K562 (cell line): ENCODE data around the gene PLA2G2C. TPM values are rescaled to one million over a fixed set of nuclear protein-coding genes. Genes with fewer than 3 reads are reported as not detected.
A peak's percentile ranks its signal among the peaks of the same experiment; 100 is the strongest.

Source experiments
- HDAC2 ChIP-seq: fragments of 450-650 bp; IDR thresholded peaks from 2 replicates; pipeline ENCODE4 v1.6.1; 2016; ENCODE audit warnings: mild to moderate bottlenecking
- RNF2 ChIP-seq: sonication (generic); IDR thresholded peaks from 2 replicates; pipeline ENCODE4 v1.6.1; 2016
- SMARCE1 ChIP-seq: fragments of 450-650 bp; IDR thresholded peaks from 2 replicates; pipeline ENCODE4 v1.7.1; 2016; ENCODE audit warnings: mild to moderate bottlenecking
- ZC3H4 ChIP-seq: sonication (generic); formaldehyde crosslinking; IDR thresholded peaks from 2 replicates; pipeline ENCODE4 v1.9.0; 2021; ENCODE audit warnings: missing genetic modification reagents, borderline replicate concordance
- polyA plus RNA-seq, 8 experiments: library from polyadenylated mRNA; depleted of rRNA in 4 of 8; stranded (reverse) in 5 of 8; unstranded in 3 of 8; fragments of >200 nt; fragmentation: Nextera tagmentation in 2 of 8; fragmentation: Illumina TruSeq in 1 of 8; extraction: Ambion mirVana in 2 of 8; extraction: Trizol in 1 of 8; gene quantifications; 2 replicates each; pipeline versions ENCODE4 v1.2.1 to v1.2.3, GENCODE V29; 2011 to 2014; ENCODE audit warnings: inconsistent platforms in 1 of 8, missing spikeins in 1 of 8
- total RNA-seq, 7 experiments: library from RNA; depleted of rRNA in 6 of 7; stranded (reverse); fragments of >200 nt in 6 of 7; fragmentation: Illumina TruSeq in 2 of 7; extraction: Trizol in 2 of 7; gene quantifications; 2 replicates each; pipeline versions ENCODE4 v1.2.1 to v1.2.3, GENCODE V29; 2011 to 2021; ENCODE audit warnings: low replicate concordance in 1 of 7
- TF ChIP-seq, protein P1 (sequence below): sonication (generic); formaldehyde crosslinking; IDR thresholded peaks from 2 replicates; pipeline ENCODE4 v1.8.1; 2022; ENCODE audit warnings: missing genetic modification reagents
- TF ChIP-seq, protein P2 (sequence below): IDR thresholded peaks from 3 replicates; pipeline ENCODE4 v1.6.1; 2011; ENCODE audit warnings: borderline replicate concordance, mild to moderate bottlenecking, moderate library complexity; ENCODE audit not compliant: insufficient read length; ENCODE audit errors: extremely low read depth

Gene PLA2G2C
- total and polyA plus RNA-seq, 9 of the 15 experiments (the other 6 are each of a cell fraction or from before 2014, with no cell fraction given), result 0.14 to 0.49 (median 0.21) TPM

DNA sequence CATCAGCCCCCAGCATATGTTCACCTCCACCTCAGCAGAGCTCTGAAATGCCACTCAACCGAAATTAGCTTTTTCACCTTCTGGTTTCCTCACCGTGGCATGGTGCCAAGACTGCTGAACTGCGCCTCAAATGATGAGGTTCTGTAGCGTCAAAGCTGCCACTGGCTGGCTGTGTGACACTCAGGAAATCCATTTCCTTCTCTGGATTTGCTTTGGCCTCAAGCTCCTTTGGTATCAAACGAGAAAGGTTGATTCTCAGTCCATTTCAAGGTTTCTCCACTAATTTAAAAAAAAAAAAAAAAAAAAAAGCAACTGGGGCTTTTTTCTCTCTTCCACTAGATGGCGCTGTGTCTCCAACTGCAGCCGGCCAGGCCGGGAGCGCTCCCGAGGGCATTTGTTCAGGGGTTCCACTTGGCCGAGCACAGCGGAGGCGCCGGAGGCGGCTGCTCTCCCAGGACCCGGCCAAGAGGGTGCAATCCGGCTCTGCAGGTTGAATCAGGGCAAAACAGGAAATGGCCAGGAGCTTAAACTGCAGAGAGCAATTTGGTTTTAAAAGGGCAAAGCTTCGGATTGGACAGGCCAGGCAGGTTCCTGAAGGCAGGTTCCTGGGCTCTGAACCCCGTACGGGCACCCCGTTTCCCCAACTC, 26.5 kb upstream of the PLA2G2C start (continued):
- no peak for TF ChIP-seq RNF2
- 0 out of 2 replicates have a peak, but pooled peaks have one; percentile 28 for TF ChIP-seq SMARCE1
- TF ChIP-seq, protein P1, sequence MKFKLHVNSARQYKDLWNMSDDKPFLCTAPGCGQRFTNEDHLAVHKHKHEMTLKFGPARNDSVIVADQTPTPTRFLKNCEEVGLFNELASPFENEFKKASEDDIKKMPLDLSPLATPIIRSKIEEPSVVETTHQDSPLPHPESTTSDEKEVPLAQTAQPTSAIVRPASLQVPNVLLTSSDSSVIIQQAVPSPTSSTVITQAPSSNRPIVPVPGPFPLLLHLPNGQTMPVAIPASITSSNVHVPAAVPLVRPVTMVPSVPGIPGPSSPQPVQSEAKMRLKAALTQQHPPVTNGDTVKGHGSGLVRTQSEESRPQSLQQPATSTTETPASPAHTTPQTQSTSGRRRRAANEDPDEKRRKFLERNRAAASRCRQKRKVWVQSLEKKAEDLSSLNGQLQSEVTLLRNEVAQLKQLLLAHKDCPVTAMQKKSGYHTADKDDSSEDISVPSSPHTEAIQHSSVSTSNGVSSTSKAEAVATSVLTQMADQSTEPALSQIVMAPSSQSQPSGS (CRISPR knock-in tag), result no peak
- TF ChIP-seq, protein P2, sequence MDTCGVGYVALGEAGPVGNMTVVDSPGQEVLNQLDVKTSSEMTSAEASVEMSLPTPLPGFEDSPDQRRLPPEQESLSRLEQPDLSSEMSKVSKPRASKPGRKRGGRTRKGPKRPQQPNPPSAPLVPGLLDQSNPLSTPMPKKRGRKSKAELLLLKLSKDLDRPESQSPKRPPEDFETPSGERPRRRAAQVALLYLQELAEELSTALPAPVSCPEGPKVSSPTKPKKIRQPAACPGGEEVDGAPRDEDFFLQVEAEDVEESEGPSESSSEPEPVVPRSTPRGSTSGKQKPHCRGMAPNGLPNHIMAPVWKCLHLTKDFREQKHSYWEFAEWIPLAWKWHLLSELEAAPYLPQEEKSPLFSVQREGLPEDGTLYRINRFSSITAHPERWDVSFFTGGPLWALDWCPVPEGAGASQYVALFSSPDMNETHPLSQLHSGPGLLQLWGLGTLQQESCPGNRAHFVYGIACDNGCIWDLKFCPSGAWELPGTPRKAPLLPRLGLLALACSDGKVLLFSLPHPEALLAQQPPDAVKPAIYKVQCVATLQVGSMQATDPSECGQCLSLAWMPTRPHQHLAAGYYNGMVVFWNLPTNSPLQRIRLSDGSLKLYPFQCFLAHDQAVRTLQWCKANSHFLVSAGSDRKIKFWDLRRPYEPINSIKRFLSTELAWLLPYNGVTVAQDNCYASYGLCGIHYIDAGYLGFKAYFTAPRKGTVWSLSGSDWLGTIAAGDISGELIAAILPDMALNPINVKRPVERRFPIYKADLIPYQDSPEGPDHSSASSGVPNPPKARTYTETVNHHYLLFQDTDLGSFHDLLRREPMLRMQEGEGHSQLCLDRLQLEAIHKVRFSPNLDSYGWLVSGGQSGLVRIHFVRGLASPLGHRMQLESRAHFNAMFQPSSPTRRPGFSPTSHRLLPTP, result no peak
- no peak for TF ChIP-seq HDAC2
- no peak for TF ChIP-seq ZC3H4
